ENCODE measurements around the gene FSD1. TPM values are rescaled to one million over a fixed set of nuclear protein-coding genes. Genes with fewer than 3 reads are reported as not detected.

The FSD1 gene
- total RNA-seq, 4 donors from 2014 or later, result 0.29 to 0.50 TPM; not detected in 2

DNA sequence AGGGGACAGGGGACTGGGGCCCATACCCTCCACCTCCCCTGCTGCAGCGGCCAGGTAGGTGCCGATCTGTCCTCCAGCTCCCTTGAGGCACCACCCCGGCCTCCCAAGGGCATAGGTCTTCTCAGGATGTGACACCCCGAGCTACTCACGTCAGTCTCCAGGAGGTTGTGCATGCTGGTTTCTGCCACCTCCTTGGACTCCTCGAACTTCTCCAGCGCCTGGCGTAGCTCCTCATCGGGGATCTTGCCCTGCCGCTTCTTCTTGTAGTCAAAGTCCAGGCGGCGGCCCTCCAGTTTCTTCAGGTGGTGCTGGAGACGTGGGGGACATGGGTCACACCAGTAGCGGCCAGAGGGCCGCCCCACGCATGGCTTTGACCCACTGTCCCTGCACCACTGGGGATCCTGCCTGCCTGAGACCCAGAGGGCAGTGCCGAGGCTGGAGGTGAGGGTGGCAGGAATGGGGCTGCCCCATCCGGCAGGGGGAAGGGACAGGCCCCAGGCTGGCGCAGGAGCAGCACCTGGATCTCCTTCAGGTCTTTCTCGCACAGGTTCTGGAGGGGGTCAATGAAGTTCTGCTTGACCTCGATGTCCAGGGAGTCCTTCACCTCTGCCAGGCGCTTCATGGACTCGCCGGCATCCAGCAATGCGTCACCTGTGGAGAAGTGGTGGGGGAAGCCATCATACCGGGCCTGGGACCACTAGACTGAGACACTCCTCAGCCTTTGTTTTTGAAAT is 59.3 kb downstream of the FSD1 start:
- Histone ChIP-seq H3K27ac (replicated peaks in 1 of 4) (no peak overlapping the region), H3K4me1 (peaks cover 12 to 45% (median 36%) of the 10 kb centered on the region in 4 donors), H3K4me3 (no peak overlapping the region), H3K27me3 (no peaks in the 10 kb centered on the region), H3K36me3 (peaks cover 52 to 86% (median 83%) of the 10 kb centered on the region in 4 donors), H3K9me3 (no peaks in the 10 kb centered on the region)
- no peak for DNase-seq (ENCODE audit: extremely low spot score)
- 93% methylated on average over 15 of the region's 26 CpGs for WGBS
- no peak for TF ChIP-seq POLR2AphosphoS5 (IDR thresholded peaks at IDR 0.05)
- no peak for TF ChIP-seq POLR2A (IDR thresholded peaks at IDR 0.05; ENCODE audit: low read depth)
- TF ChIP-seq EP300 (IDR thresholded peaks at IDR 0.05), result no peak
- TF ChIP-seq, protein P1, sequence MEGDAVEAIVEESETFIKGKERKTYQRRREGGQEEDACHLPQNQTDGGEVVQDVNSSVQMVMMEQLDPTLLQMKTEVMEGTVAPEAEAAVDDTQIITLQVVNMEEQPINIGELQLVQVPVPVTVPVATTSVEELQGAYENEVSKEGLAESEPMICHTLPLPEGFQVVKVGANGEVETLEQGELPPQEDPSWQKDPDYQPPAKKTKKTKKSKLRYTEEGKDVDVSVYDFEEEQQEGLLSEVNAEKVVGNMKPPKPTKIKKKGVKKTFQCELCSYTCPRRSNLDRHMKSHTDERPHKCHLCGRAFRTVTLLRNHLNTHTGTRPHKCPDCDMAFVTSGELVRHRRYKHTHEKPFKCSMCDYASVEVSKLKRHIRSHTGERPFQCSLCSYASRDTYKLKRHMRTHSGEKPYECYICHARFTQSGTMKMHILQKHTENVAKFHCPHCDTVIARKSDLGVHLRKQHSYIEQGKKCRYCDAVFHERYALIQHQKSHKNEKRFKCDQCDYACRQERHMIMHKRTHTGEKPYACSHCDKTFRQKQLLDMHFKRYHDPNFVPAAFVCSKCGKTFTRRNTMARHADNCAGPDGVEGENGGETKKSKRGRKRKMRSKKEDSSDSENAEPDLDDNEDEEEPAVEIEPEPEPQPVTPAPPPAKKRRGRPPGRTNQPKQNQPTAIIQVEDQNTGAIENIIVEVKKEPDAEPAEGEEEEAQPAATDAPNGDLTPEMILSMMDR (IDR thresholded peaks at IDR 0.05), result no peak
- intact Hi-C loops (cut with DNase I), result no loop called here

DNA sequence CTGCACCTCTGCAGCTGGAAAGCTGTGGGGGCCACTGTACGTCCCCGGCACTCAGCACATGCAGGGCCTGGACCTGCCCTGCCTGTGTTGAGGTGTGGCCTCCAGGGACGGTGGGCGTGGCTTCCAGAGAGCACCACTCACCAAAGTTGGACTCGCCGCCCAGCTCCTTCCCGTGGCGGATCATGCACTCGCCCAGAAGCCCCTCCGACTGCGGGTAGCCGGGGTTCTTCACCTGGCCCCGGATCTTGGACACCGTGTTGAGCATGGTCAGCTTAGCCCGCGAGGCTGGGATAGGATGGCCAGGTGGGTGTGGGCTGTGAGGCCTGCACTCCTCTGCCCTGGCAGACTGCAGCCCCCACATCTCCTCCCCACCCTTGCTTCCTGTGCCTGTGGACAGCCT is 60.9 kb downstream of the FSD1 start:
- Histone ChIP-seq H3K9me3 (no peaks in the 10 kb centered on the region), H3K27me3 (no peaks in the 10 kb centered on the region), H3K36me3 (peaks cover 41 to 70% (median 66%) of the 10 kb centered on the region in 4 donors), H3K27ac (replicated peaks in 1 of 4) (no peak overlapping the region), H3K4me1 (peaks cover 28 to 51% (median 45%) of the 10 kb centered on the region in 4 donors), H3K4me3 (no peak overlapping the region)
- 81% methylated on average over 10 of the region's 16 CpGs for WGBS
- intact Hi-C loops (cut with DNase I), result no loop called here
- TF ChIP-seq POLR2A (IDR thresholded peaks at IDR 0.05; ENCODE audit: low read depth) (no peak), EP300 (IDR thresholded peaks at IDR 0.05) (no peak), POLR2AphosphoS5 (IDR thresholded peaks at IDR 0.05) (no peak)
- TF ChIP-seq, protein P1 (IDR thresholded peaks at IDR 0.05), result no peak
- no peak for DNase-seq (ENCODE audit: extremely low spot score)

DNA sequence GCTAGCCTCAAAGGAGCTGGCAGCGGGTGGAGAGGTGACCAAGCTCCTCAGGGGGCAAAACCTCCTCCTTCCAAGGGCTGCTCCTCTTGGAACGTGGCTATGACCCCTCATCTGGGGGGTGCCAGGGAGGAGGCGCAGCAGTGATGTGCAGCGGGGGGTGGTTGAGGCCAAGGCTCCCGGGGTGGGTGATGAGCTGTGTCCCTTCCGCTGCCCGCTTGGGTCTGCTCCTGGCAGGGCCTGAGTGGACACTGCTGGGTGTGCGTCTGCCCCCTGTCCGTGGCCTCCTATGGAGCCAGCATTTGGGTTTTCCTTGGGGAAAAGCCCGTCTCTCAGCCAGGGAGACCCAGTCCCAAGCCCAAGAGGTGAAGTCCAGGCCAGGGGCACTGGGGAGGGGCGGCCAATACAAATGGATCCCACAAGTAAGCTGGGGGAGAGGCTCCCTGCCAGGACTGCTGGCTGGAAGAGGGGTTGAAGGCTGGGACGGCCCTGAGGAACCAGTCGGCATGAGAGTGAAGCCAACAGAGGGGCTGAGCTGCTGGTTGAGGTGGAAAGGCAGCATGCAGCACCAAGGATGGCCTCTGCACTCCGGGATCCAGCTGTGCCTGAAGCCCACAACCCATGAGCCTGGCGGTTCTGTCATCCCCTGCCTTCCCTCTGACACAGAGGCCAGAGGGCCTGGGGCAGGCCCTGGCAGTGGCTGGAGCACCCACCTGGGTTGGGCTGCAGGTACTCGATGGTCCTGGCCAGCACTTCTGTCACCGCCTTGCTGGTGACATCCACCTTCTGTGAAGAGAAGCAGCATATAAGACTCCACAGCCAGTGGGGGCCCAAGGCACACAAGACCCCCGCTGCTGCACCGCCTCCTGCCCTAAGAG is 61.6 kb downstream of the FSD1 start:
- TF ChIP-seq POLR2AphosphoS5 (IDR thresholded peaks at IDR 0.05), result no peak
- TF ChIP-seq, protein P1 (IDR thresholded peaks at IDR 0.05), result no peak
- TF ChIP-seq POLR2A (IDR thresholded peaks at IDR 0.05; ENCODE audit: low read depth), result no peak
- no peak for TF ChIP-seq EP300 (IDR thresholded peaks at IDR 0.05)
- H3K27me3 ChIP-seq, result no peaks in the 10 kb centered on the region
- DNase-seq (ENCODE audit: extremely low spot score), result no peak
- 85% methylated on average over 10 of the region's 19 CpGs for WGBS
- intact Hi-C loops (cut with DNase I), result no loop called here
- H3K36me3 ChIP-seq, result peaks cover 35 to 63% (median 60%) of the 10 kb centered on the region in 4 donors
- peaks cover 35 to 51% (median 45%) of the 10 kb centered on the region in 4 donors for H3K4me1 ChIP-seq
- no peaks in the 10 kb centered on the region for H3K9me3 ChIP-seq
- H3K27ac ChIP-seq (replicated peaks in 1 of 4), result no peak overlapping the region
- no peak overlapping the region for H3K4me3 ChIP-seq

DNA sequence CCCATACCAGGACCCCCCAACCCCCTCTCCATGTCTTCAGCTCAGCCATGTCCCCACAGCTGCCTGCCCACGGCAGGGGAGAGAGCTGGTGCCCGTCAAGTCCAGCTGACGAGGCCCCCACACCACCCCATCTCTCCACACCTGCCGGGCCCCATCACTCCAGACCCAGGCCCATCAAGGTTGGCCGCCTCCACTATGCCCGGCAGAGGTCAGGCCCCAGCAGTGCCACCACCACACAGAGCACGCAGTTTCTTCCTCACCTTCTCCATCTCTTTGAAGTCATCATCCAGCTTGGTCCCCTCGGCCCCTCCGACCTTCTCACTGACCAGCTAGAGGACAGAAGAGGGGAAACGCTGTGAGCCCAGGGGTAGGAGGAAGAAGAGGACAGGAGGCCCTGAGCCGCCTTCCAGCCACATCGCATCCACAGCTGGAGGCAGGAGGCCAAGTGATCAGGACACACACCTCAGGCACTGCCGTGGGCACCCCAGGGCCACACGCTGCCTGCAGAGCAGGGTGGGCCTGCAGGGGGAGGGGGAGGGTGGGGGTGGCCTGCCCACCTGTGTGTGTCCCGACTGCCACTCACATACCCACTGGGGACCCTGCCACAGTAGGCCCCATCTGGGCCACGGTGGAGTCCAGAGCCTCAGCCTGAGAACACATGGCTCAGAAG is 62.4 kb downstream of the FSD1 start:
- H3K27me3 ChIP-seq, result no peaks in the 10 kb centered on the region
- H3K9me3 ChIP-seq, result no peaks in the 10 kb centered on the region
- DNase-seq (ENCODE audit: extremely low spot score), result no peak
- peak overlapping the region in 1 of 4 donors; percentile 18 for H3K27ac ChIP-seq (replicated peaks in 1 of 4)
- no peak overlapping the region for H3K4me3 ChIP-seq
- 90% methylated on average over 13 of the region's 16 CpGs for WGBS
- TF ChIP-seq, protein P1 (IDR thresholded peaks at IDR 0.05), result no peak
- no peak for TF ChIP-seq POLR2AphosphoS5 (IDR thresholded peaks at IDR 0.05)
- H3K4me1 ChIP-seq, result peaks cover 43 to 51% (median 46%) of the 10 kb centered on the region in 4 donors
- peaks cover 27 to 59% (median 53%) of the 10 kb centered on the region in 4 donors for H3K36me3 ChIP-seq
- intact Hi-C loops (cut with DNase I), result no loop called here
